Astrocyte (in vitro differentiated cells and primary cell): ENCODE data around the gene GALNT18. TPM values are rescaled to one million over a fixed set of nuclear protein-coding genes. Genes with fewer than 3 reads are reported as not detected.
A peak's percentile ranks its signal among the peaks of the same experiment; 100 is the strongest.

Source experiments
- DNase-seq: peaks from one replicate; pipeline ENCODE4 v3.0.0-alpha.2; 2010; ENCODE audit warnings: low read depth
- FAIRE-seq: peaks from 2 replicates; lab custom pipeline; 2011; peaks lifted over from hg19 to GRCh38; lab: Jason Lieb, UNC
- H2AFZ ChIP-seq: 2 replicates; pipeline ENCODE4 v1.6.0; 2012; ENCODE audit warnings: low read depth, low read length, inconsistent platforms
- H3K27ac ChIP-seq: 2 replicates; pipeline ENCODE4 v1.5.1; 2011; ENCODE audit warnings: low read depth, low read length, inconsistent platforms
- H3K27me3 ChIP-seq: 2 replicates; pipeline ENCODE4 v1.6.0; 2011; ENCODE audit warnings: low read length, inconsistent platforms; ENCODE audit not compliant: insufficient read depth
- H3K36me3 ChIP-seq: 2 replicates; pipeline ENCODE4 v1.5.1; 2011; ENCODE audit warnings: low read length, inconsistent platforms; ENCODE audit not compliant: insufficient read depth
- H3K4me1 ChIP-seq: 2 replicates; pipeline ENCODE4 v1.5.1; 2011; ENCODE audit warnings: low read length, inconsistent platforms; ENCODE audit not compliant: insufficient read depth
- H3K4me2 ChIP-seq: 2 replicates; pipeline ENCODE4 v1.6.0; 2012; ENCODE audit warnings: low read length, inconsistent platforms
- H3K4me3 ChIP-seq: 2 replicates; pipeline ENCODE4 v1.5.1; 2011; ENCODE audit warnings: low read depth, mild to moderate bottlenecking, low read length, inconsistent platforms; ENCODE audit not compliant: insufficient read depth
- H3K79me2 ChIP-seq: 2 replicates; pipeline ENCODE4 v1.6.0; 2012; ENCODE audit warnings: mild to moderate bottlenecking, low read length, inconsistent platforms; ENCODE audit not compliant: insufficient read depth
- H3K9ac ChIP-seq: 2 replicates; pipeline ENCODE4 v1.6.0; 2012; ENCODE audit warnings: mild to moderate bottlenecking, low read length, inconsistent platforms
- H3K9me3 ChIP-seq: 2 replicates; pipeline ENCODE4 v1.5.1; 2012; ENCODE audit warnings: low read depth, mild to moderate bottlenecking, low read length, inconsistent platforms; ENCODE audit not compliant: insufficient read depth
- H4K20me1 ChIP-seq: 2 replicates; pipeline ENCODE4 v1.6.0; 2012; ENCODE audit warnings: low read length, inconsistent platforms; ENCODE audit not compliant: insufficient read depth
- H3K27ac Mint-ChIP-seq: one replicate; pipeline ENCODE4 v1.8.0; 2021; ENCODE audit warnings: mild to moderate bottlenecking, mixed read lengths; ENCODE audit not compliant: unreplicated experiment
- H3K27me3 Mint-ChIP-seq: one replicate; pipeline ENCODE4 v1.8.0; 2021; ENCODE audit warnings: low read depth, mixed read lengths; ENCODE audit not compliant: unreplicated experiment
- H3K36me3 Mint-ChIP-seq: one replicate; pipeline ENCODE4 v1.8.0; 2021; ENCODE audit warnings: low read depth, mixed read lengths; ENCODE audit not compliant: unreplicated experiment
- H3K4me1 Mint-ChIP-seq: one replicate; pipeline ENCODE4 v1.8.0; 2021; ENCODE audit warnings: low read depth, mixed read lengths; ENCODE audit not compliant: unreplicated experiment
- H3K4me3 Mint-ChIP-seq: one replicate; pipeline ENCODE4 v1.8.0; 2021; ENCODE audit warnings: mild to moderate bottlenecking, moderate library complexity, mixed read lengths; ENCODE audit not compliant: unreplicated experiment
- H3K9me3 Mint-ChIP-seq: one replicate; pipeline ENCODE4 v1.8.0; 2021; ENCODE audit warnings: mild to moderate bottlenecking, mixed read lengths; ENCODE audit not compliant: unreplicated experiment
- CTCF ChIP-seq: IDR thresholded peaks from 2 replicates; pipeline ENCODE4 v1.5.1; 2011; ENCODE audit warnings: low read depth, mild to moderate bottlenecking, inconsistent platforms, low read length, moderate library complexity; ENCODE audit not compliant: insufficient read depth
- EZH2 ChIP-seq: IDR thresholded peaks from 2 replicates; pipeline ENCODE4 v1.6.1; 2012; ENCODE audit warnings: mild to moderate bottlenecking, low read length, inconsistent platforms; ENCODE audit not compliant: insufficient read depth
- total RNA-seq: library from RNA; stranded (reverse); gene quantifications from 2 replicates; pipeline ENCODE4 v1.2.1, GENCODE V29; 2021

The GALNT18 gene
- total RNA-seq, 1 donor from 2014 or later: 6.5 TPM

- H3K27me3 Mint-ChIP-seq: peaks cover 14% of the 10 kb centered on the region
- H3K27me3 ChIP-seq: peaks cover 23% of the 10 kb centered on the region
- no peak overlapping the region for H2AFZ ChIP-seq
- no peak for DNase-seq
- H3K4me1 Mint-ChIP-seq: no peaks in the 10 kb centered on the region
- no peak overlapping the region for H3K4me2 ChIP-seq
- no peaks in the 10 kb centered on the region for H3K79me2 ChIP-seq
- peaks cover 11% of the 10 kb centered on the region for H3K4me1 ChIP-seq
- TF ChIP-seq CTCF (no peak), EZH2 (no peak)
- no peak overlapping the region for H3K27ac Mint-ChIP-seq
- FAIRE-seq: no peak
- H3K9me3 Mint-ChIP-seq: peaks cover 2% of the 10 kb centered on the region
- no peaks in the 10 kb centered on the region for H3K36me3 ChIP-seq
- no peaks in the 10 kb centered on the region for H3K9me3 ChIP-seq
- H3K36me3 Mint-ChIP-seq: no peaks in the 10 kb centered on the region
- H3K4me3 ChIP-seq: no peak overlapping the region
- no peaks in the 10 kb centered on the region for H4K20me1 ChIP-seq
- no peak overlapping the region for H3K27ac ChIP-seq
- no peak overlapping the region for H3K9ac ChIP-seq
- no peak overlapping the region for H3K4me3 Mint-ChIP-seq
Measured at GRCh38 chr11:11390068-11390771, 231.6 kb downstream of the GALNT18 start.

- peaks cover 11% of the 10 kb centered on the region for H3K4me1 ChIP-seq
- no peak overlapping the region for H3K4me3 Mint-ChIP-seq
Measured at GRCh38 chr11:11389238-11389637, 232.6 kb downstream of the GALNT18 start.

More at GRCh38 chr11:11389238-11389637, 232.6 kb downstream of the GALNT18 start:
- H3K4me1 Mint-ChIP-seq: no peaks in the 10 kb centered on the region
- no peaks in the 10 kb centered on the region for H3K9me3 ChIP-seq
- peaks cover 23% of the 10 kb centered on the region for H3K27me3 ChIP-seq
- H3K27me3 Mint-ChIP-seq: peaks cover 9% of the 10 kb centered on the region
- H3K79me2 ChIP-seq: no peaks in the 10 kb centered on the region
- no peak overlapping the region for H3K9ac ChIP-seq
- peaks cover 2% of the 10 kb centered on the region for H3K9me3 Mint-ChIP-seq
- FAIRE-seq: peak; percentile 9
- no peak overlapping the region for H3K27ac Mint-ChIP-seq
- H3K36me3 ChIP-seq: no peaks in the 10 kb centered on the region
- TF ChIP-seq CTCF (no peak), EZH2 (no peak)
- no peaks in the 10 kb centered on the region for H3K36me3 Mint-ChIP-seq
- H2AFZ ChIP-seq: no peak overlapping the region
- no peak for DNase-seq
- H3K4me2 ChIP-seq: no peak overlapping the region
- H3K27ac ChIP-seq: no peak overlapping the region
- H4K20me1 ChIP-seq: no peaks in the 10 kb centered on the region
- H3K4me3 ChIP-seq: no peak overlapping the region
